Esophagus squamous epithelium (tissue), 5 donors: ENCODE measurements around the gene PDZK1IP1. TPM values are rescaled to one million over a fixed set of nuclear protein-coding genes. Genes with fewer than 3 reads are reported as not detected.

ENCODE experiments used
- DNase-seq: peaks from one replicate; lab custom pipeline; 2025; lab: John Stamatoyannopoulos, UW
- H3K27ac ChIP-seq, 4 donors: fragments of 200-600 bp; sonication (generic); one replicate each; pipeline ENCODE4 v1.5.1; 2016 to 2019; ENCODE audit warnings: mild to moderate bottlenecking in 1 of 4
- H3K27me3 ChIP-seq, 4 donors: fragments of 200-600 bp; sonication (generic); 1 replicate in 3 of 4; 2 replicates in 1 of 4; pipeline versions ENCODE4 v1.5.1 to v1.6.0; 2017 to 2021; ENCODE audit warnings: antibody characterized with exemption in 1 of 4
- H3K36me3 ChIP-seq, 3 donors: fragments of 200-600 bp; sonication (generic); one replicate each; pipeline ENCODE4 v1.5.1; 2016 to 2019
- H3K4me1 ChIP-seq, 3 donors: fragments of 200-600 bp; sonication (generic); one replicate each; pipeline ENCODE4 v1.5.1; 2017 to 2019
- H3K4me3 ChIP-seq, 4 donors: fragments of 200-600 bp; sonication (generic); 1 replicate in 3 of 4; 2 replicates in 1 of 4; pipeline ENCODE4 v1.5.1; 2016 to 2019; ENCODE audit warnings: mild to moderate bottlenecking in 2 of 4, moderate library complexity in 1 of 4
- H3K9me3 ChIP-seq, 3 donors: fragments of 200-600 bp; sonication (generic); one replicate each; pipeline ENCODE4 v1.5.1; 2016 to 2019
- POLR2A ChIP-seq, 4 donors: fragments of 450-650 bp; IDR thresholded peaks; one replicate each; pipeline ENCODE4 v1.6.1; 2017; ENCODE audit warnings: antibody characterized with exemption in 4 of 4, mild to moderate bottlenecking in 4 of 4, moderate library complexity in 3 of 4
- WGBS, 2 donors: methylation state at CpG; one replicate each; pipeline ENCODE4 v1.1.5; 2018; 5-methylcytosine and 5-hydroxymethylcytosine counted together
- intact Hi-C: fragments of 100-400 bp; cut with DNase I; formaldehyde crosslinking; loops from one replicate; pipeline ENCODE4 v1.15.0; 2022
- total RNA-seq, 4 donors: library from RNA; depleted of rRNA; stranded (reverse); fragments of >200 nt; gene quantifications; one replicate each; pipeline ENCODE4 v1.1.0, GENCODE V29; 2016
- TF ChIP-seq, protein P1 (sequence below), 6 experiments: fragments of 450-650 bp in 4 of 6; fragments of 200-600 bp in 2 of 6; sonication (generic) in 2 of 6; IDR thresholded peaks; one replicate each; pipeline ENCODE4 v1.5.1; 2016 to 2019; ENCODE audit warnings: antibody characterized with exemption in 6 of 6, mild to moderate bottlenecking in 4 of 6, moderate library complexity in 4 of 6
- donor health status: DM: yes; HTN: yes; CAD: no.

PDZK1IP1 gene
- total RNA-seq, 4 donors from 2014 or later: 9.7 to 429 (median 312) TPM

DNA sequence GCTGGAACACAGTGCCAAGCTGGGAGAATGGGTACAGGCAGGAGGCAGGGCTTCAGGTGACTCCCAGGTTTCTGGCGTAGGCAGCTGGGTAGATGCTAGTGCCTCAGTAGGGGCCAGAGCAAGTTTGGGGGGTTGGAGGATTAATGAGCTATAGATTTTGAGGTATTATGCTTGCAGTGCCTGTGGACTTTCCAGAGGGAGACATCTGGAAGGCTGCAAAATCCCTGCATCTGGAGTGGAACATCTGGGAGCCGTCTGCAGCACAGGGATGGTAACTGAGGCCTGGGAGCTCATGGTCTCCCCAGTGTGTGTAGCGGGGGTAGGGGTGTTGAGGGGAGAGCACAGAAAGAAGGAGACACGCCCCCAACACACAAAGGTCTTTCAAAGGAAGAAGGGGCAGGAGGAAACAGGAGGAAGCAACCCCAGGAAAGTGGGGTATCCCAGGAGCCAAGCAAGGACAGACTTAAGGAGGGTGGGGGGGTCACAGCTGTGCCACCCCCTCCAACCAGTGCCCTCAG, 2.2 kb upstream of the PDZK1IP1 start:
- intact Hi-C loops: loop anchor here (5.0 kb wide), 1 partner anchor 235 kb away; no protein-coding TSS in a partner anchor
- H3K9me3 ChIP-seq: no peaks in the 10 kb centered on the region
- no peaks in the 10 kb centered on the region for H3K36me3 ChIP-seq
- H3K27ac ChIP-seq: peak overlapping the region in 2 of 4 donors; percentile 83 to 85
- DNase-seq: no peak
- peaks cover 24 to 63% (median 36%) of the 10 kb centered on the region in 3 donors for H3K4me1 ChIP-seq
- peaks cover 0 to 15% (median 0%) of the 10 kb centered on the region in 4 donors for H3K27me3 ChIP-seq
- TF ChIP-seq POLR2A (IDR thresholded peaks at IDR 0.05): no peak
- TF ChIP-seq, protein P1, sequence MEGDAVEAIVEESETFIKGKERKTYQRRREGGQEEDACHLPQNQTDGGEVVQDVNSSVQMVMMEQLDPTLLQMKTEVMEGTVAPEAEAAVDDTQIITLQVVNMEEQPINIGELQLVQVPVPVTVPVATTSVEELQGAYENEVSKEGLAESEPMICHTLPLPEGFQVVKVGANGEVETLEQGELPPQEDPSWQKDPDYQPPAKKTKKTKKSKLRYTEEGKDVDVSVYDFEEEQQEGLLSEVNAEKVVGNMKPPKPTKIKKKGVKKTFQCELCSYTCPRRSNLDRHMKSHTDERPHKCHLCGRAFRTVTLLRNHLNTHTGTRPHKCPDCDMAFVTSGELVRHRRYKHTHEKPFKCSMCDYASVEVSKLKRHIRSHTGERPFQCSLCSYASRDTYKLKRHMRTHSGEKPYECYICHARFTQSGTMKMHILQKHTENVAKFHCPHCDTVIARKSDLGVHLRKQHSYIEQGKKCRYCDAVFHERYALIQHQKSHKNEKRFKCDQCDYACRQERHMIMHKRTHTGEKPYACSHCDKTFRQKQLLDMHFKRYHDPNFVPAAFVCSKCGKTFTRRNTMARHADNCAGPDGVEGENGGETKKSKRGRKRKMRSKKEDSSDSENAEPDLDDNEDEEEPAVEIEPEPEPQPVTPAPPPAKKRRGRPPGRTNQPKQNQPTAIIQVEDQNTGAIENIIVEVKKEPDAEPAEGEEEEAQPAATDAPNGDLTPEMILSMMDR (IDR thresholded peaks at IDR 0.05): no peak
- no peak overlapping the region for H3K4me3 ChIP-seq
- 52 to 63% methylated on average over 2 to 4 of the region's 4 CpGs for WGBS, 2 donors

DNA sequence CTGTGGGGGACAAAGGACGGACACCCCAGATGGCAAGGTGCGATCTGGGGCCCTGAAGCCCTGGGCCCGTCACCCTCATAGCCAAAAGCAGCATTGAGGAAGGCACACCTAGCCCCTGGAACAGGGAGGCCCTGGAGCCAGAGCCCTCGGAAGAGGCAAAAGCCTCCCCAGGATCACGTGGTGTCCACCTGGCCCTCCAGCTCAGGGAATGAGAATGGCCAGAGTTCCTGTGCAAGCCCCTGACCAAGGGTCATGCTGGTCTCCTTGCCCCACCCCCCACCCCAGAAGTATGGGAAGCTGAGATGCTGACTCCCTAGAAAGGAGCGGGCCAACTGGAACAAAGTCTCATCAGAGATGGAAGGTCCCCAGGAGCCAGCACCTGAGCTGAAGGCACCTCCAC, 1.0 kb upstream of the PDZK1IP1 start:
- Histone ChIP-seq H3K4me1 (peaks cover 24 to 65% (median 36%) of the 10 kb centered on the region in 3 donors), H3K4me3 (no peak overlapping the region), H3K27me3 (peaks cover 0 to 12% (median 0%) of the 10 kb centered on the region in 4 donors), H3K27ac (peak overlapping the region; percentile 80 to 85 (median 82)), H3K36me3 (no peaks in the 10 kb centered on the region), H3K9me3 (no peaks in the 10 kb centered on the region)
- TF ChIP-seq, protein P1 (IDR thresholded peaks at IDR 0.05): no peak
- no peak for TF ChIP-seq POLR2A (IDR thresholded peaks at IDR 0.05)
- 68 to 92% methylated on average over 2 to 4 of the region's 6 CpGs for WGBS, 2 donors
- no peak for DNase-seq
- intact Hi-C loops: loop anchor here (5.0 kb wide), 1 partner anchor 236 kb away; no protein-coding TSS in a partner anchor

DNA sequence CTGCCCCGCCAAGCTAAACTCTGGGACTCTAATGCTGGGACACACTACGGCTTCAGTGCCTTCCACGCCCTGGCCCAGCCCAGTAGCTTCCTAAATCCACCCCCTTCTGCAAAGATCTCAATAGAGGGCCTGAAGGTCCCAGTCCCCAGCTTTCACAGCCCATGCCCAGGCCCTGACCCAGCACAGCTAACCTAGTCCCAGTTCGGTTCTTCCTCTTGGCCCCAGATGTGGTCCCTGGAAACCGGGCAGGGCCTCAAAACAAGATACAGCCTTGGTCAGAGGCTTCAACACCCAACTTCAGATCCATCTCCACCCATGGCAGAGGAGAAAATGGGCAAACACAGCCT, 646 bp upstream of the PDZK1IP1 start:
- intact Hi-C loops: loop anchor here (5.0 kb wide), 1 partner anchor 237 kb away; no protein-coding TSS in a partner anchor
- Histone ChIP-seq H3K27ac (peak overlapping the region; percentile 80 to 85 (median 82)), H3K4me1 (peaks cover 24 to 65% (median 36%) of the 10 kb centered on the region in 3 donors), H3K36me3 (no peaks in the 10 kb centered on the region), H3K4me3 (peak overlapping the region in 2 of 4 donors; percentile 8 to 33), H3K27me3 (peaks cover 0 to 12% (median 0%) of the 10 kb centered on the region in 4 donors), H3K9me3 (no peaks in the 10 kb centered on the region)
- 25 to 40% methylated on average over 1 to 4 of the region's 5 CpGs for WGBS, 2 donors
- DNase-seq: no peak
- TF ChIP-seq, protein P1 (IDR thresholded peaks at IDR 0.05): no peak
- no peak for TF ChIP-seq POLR2A (IDR thresholded peaks at IDR 0.05)

DNA sequence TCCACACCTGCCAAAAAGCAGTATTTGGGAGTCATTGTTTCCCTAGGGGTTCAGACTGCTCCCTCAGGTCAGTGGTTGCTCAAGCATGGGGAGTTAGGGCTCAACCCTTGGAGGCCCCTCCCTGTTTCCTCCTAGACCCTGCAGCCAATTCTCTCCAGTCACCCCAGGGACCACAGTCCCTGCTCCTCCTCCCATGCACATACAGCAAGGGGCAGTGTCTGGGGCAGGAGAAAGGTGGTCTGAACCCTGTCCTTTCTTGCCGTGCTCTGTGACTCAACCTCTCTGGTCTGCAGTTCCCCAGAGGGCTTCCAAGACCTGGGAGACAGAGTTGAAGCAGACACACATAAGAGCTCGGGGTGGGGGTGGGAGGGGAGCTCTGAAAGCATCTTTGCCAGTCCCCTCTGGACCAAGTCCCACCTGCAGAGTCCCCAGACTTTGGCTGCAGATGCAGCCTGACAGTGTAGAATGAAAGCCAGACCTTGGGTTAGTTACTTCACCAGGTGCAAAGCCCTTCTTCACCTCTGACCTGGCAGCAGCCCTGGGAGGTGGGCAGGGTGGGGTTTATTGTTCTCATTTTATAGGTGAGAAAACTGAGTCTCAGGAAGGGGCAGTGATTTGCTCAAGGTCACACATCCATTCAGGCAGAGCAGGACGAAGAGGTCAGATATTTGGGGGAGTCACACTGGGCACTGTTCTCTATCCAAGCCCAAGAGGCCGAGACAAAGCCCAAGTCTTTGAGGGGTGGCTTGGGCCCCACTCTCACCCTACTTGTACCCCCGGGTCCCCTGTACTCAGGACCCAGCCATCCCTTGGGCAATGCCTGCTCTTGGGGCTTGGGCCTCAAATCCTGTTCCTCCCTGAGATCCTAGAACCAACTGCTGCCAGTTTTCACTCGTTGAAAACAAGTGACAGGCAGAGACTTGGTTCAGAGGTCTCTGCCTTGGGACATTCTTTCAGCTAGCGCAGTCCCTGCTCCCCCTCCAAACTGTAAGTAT, 748 bp downstream of the PDZK1IP1 start:
- H3K4me3 ChIP-seq: peak overlapping the region; percentile 27 to 59 (median 31)

More for the DNA sequence above, 748 bp downstream of the PDZK1IP1 start:
- TF ChIP-seq, protein P1 (IDR thresholded peaks at IDR 0.05): no peak
- TF ChIP-seq POLR2A (IDR thresholded peaks at IDR 0.05): no peak
- H3K27ac ChIP-seq: peak overlapping the region; percentile 80 to 85 (median 82)
- H3K4me1 ChIP-seq: peaks cover 24 to 65% (median 36%) of the 10 kb centered on the region in 3 donors
- 60 to 73% methylated on average over 5 to 6 of the region's 7 CpGs for WGBS, 2 donors
- H3K36me3 ChIP-seq: no peaks in the 10 kb centered on the region
- no peak for DNase-seq
- H3K27me3 ChIP-seq: no peaks in the 10 kb centered on the region
- intact Hi-C loops: loop anchor here (10.0 kb wide), 2 partner anchors 76 to 526 kb away; no protein-coding TSS in a partner anchor
- no peaks in the 10 kb centered on the region for H3K9me3 ChIP-seq
